AG04450 (cell line): ENCODE measurements around the gene AKT1S1. TPM values are rescaled to one million over a fixed set of nuclear protein-coding genes. Genes with fewer than 3 reads are reported as not detected.

Source experiments
- CTCF ChIA-PET: fragments of 300-600, 350-600 bp; formaldehyde crosslinking; extraction: SDS; loops from one replicate; lab custom pipeline; 2022; ENCODE audit warnings: antibody characterized with exemption, inconsistent platforms; lab: Charles Lee
- POLR2A ChIA-PET: fragments of 350-600 bp; formaldehyde crosslinking; extraction: SDS; loops from one replicate; lab custom pipeline; 2021; ENCODE audit warnings: antibody characterized with exemption, inconsistent platforms; lab: Yijun Ruan, JAX
- DNase-seq: peaks from one replicate; pipeline ENCODE4 v3.0.0-alpha.2; 2011; ENCODE audit warnings: low read depth, low spot score
- H3K27ac ChIP-seq: one replicate; pipeline ENCODE4 v1.5.1; 2012; ENCODE audit warnings: low read depth, low read length, control low read depth
- H3K27me3 ChIP-seq: one replicate; pipeline ENCODE4 v1.6.0; 2012; ENCODE audit warnings: low read length; ENCODE audit not compliant: control insufficient read depth, insufficient read depth
- H3K4me3 ChIP-seq: 2 replicates; pipeline ENCODE4 v1.5.1; 2011; ENCODE audit warnings: mild to moderate bottlenecking, low read depth, low read length, control low read depth
- H3K9me3 ChIP-seq: 2 replicates; pipeline ENCODE4 v1.5.1; 2012; ENCODE audit warnings: low read length; ENCODE audit not compliant: control insufficient read depth, insufficient read depth
- CTCF ChIP-seq: IDR thresholded peaks from 2 replicates; pipeline ENCODE4 v1.5.1; 2011; ENCODE audit warnings: low read depth, low read length, control low read depth, inconsistent platforms
- polyA plus RNA-seq: library from polyadenylated mRNA; depleted of rRNA; stranded (reverse); fragments of >200 nt; gene quantifications from 2 replicates; pipeline ENCODE4 v1.2.3, GENCODE V29; 2011

Gene AKT1S1
- polyA plus RNA-seq, 1 experiment = 27.5 TPM

GRCh38 chr19:49923055-49924003 is 46.2 kb upstream of the AKT1S1 start:
- no peaks in the 10 kb centered on the region; the same call in 1 of the 2 replicates for H3K9me3 ChIP-seq
- no peak for DNase-seq
- H3K4me3 ChIP-seq = no peak overlapping the region
- H3K27me3 ChIP-seq = no peaks in the 10 kb centered on the region
- no peak overlapping the region for H3K27ac ChIP-seq
- ChIA-PET CTCF (no interaction called here), POLR2A (no interaction called here)
- no peak for TF ChIP-seq CTCF

DNA sequence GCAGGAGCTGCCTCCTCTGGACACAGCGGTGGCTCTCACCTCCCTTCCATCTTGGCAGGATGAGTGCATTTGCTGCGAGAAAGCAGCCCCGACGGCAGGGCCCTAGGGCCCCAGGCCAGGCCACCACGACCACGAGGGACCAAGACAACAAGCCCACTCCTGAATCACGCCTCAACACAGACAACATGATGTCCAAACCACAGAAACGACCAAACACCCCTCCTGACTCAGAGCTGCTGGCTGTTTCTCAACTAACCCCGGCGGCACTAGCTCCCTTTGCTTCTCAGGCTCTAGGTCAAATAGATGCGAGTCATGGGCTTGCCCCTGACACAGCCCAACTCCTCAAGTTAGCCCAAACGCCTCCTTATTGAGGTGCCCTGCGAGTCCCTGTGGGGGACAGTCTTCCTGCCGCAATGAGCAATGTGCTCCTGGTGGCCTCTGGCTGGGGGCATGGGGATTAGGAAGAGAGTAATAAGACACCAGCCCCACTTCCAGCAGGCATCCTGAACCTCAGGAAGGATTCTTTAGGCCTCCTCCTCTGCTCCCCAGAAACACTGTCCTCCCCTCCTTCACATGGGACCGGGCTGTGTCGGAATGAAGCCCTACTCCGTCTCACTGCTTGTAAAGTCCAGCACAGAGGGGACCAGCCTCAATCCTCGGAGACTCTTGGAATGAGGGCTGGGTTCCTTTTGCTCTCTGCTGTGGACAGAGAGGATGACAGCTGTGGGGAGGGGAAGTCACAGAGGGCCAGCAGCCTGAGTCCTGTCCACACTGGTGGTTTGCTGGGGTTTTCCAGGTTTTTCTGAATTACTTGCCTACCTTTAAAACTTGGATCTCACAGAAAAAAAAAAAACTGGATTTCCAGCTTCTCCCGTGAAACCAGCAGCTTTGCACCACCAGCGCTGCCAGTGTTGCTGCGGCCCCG is 45.0 kb upstream of the AKT1S1 start:
- POLR2A ChIA-PET = no interaction called here
- TF ChIP-seq CTCF = no peak

DNA sequence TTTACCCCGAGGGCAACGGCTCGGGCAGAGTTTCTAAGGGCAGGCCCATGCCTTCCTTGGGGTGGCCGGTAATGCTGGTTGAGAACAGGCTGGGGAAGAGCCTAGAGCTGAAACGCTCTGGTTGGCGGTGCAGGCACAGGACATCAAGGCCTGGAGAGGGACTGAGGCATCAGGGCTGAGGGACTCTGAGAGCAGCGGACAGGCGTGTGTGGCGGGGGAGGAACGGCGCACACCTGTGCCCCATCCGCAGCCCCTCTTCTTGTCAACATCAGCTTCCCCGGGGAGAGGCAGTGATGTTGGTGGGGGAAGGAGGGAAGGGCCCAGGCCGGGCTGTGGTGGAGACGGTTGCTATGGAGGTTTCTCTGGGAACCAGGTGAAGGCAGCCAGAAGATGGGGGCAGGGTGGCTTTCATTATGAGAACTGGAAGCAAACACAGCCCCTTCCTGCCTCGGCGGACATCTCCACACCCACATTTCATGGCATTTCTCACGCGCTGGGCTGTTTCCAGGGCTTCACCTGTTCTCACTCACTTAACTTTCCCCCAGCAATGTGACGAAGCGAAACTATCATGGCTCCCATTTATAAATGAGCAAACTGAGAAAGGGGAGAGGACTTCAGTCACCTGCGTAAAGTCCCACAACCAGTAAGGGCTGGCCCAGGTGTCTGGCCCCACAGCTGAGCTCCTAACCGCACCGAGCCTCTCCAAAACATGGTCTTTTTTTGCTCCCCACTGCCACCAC is 43.6 kb upstream of the AKT1S1 start:
- H3K9me3 ChIP-seq = no peaks in the 10 kb centered on the region; the same call in 1 of the 2 replicates
- no peak for DNase-seq
- CTCF ChIA-PET = no interaction called here
- no peak overlapping the region for H3K27ac ChIP-seq
- POLR2A ChIA-PET = no interaction called here
- H3K4me3 ChIP-seq = no peak overlapping the region
- no peaks in the 10 kb centered on the region for H3K27me3 ChIP-seq
- TF ChIP-seq CTCF = no peak

More for the DNA sequence above, 45.0 kb upstream of the AKT1S1 start:
- CTCF ChIA-PET = no interaction called here
- Histone ChIP-seq H3K27me3 (no peaks in the 10 kb centered on the region), H3K4me3 (no peak overlapping the region), H3K9me3 (no peaks in the 10 kb centered on the region; the same call in 1 of the 2 replicates), H3K27ac (peak overlapping the region; percentile 70)
- peak; percentile 29 for DNase-seq

DNA sequence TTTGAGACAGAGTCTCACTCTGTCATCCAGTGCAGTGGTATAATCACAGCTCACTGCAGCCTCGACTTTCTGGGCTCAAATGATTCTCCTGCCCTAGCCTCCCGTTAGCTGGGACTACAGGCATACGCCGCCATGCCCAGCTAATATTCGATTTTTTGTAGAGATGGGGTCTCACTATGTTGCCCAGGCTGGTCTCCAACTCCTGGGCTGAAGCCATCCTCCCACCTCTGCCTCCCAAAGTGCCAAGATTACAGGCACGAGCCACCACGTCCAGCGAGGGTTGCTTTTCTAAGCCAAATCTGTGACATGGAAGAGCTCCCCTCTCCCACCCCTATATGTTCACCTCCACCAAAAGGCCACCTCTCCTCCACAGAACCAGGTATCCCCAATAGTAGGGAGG is 40.9 kb upstream of the AKT1S1 start:
- Histone ChIP-seq H3K27ac (no peak overlapping the region), H3K9me3 (no peaks in the 10 kb centered on the region; the same call in 1 of the 2 replicates), H3K27me3 (no peaks in the 10 kb centered on the region), H3K4me3 (no peak overlapping the region)
- TF ChIP-seq CTCF = no peak
- no peak for DNase-seq
- ChIA-PET POLR2A (no interaction called here), CTCF (no interaction called here)
